SJSA1 (cell line): ENCODE data around the gene TCEA3. TPM values are rescaled to one million over a fixed set of nuclear protein-coding genes. Genes with fewer than 3 reads are reported as not detected.

ENCODE experiments used
- DNase-seq, 2 experiments: peaks; one replicate each; pipeline ENCODE4 v3.0.0-alpha.2; 2015 to 2020; ENCODE audit warnings: low spot score in 2 of 2, low read depth in 1 of 2
- H3K27ac ChIP-seq: fragments of 250-450 bp; sonication (Bioruptor Pico); 2 replicates; pipeline ENCODE4 v1.5.1; 2020; ENCODE audit warnings: mild to moderate bottlenecking, moderate library complexity
- H3K27me3 ChIP-seq: fragments of 250-450 bp; sonication (Bioruptor Pico); replicated peaks from 2 replicates; pipeline ENCODE4 v1.5.1; 2020; ENCODE audit warnings: mild to moderate bottlenecking, moderate library complexity
- H3K36me3 ChIP-seq: fragments of 250-450 bp; sonication (Bioruptor Pico); 2 replicates; pipeline ENCODE4 v1.5.1; 2020; ENCODE audit warnings: mild to moderate bottlenecking
- H3K4me1 ChIP-seq: fragments of 250-450 bp; sonication (Bioruptor Pico); replicated peaks from 2 replicates; pipeline ENCODE4 v1.6.1; 2021; ENCODE audit warnings: mild to moderate bottlenecking
- H3K4me3 ChIP-seq: fragments of 250-450 bp; sonication (Bioruptor Pico); 2 replicates; pipeline ENCODE4 v1.5.1; 2020; ENCODE audit warnings: mild to moderate bottlenecking
- H3K9me3 ChIP-seq: fragments of 250-450 bp; sonication (Bioruptor Pico); replicated peaks from 2 replicates; pipeline ENCODE4 v1.5.1; 2020; ENCODE audit warnings: mild to moderate bottlenecking
- total RNA-seq: library from RNA; depleted of rRNA; stranded (reverse); fragments of >200 nt; shearing (Covaris generic); gene quantifications from 2 replicates; pipeline ENCODE4 v1.2.3, GENCODE V29; 2014; rRNA removed

TCEA3 gene
- 1.3 and 1.7 TPM in 2 replicates for total RNA-seq

GRCh38 chr1:23424293-23425192 is at the start of gene TCEA3:
TSS of gene TCEA3 (minus strand) at chr1:23424748. CDS start at chr1:23424633, 115 bp downstream.
- Histone ChIP-seq H3K9me3 (no peaks in the 10 kb centered on the region), H3K4me3 (no peak within 1 kb of the TSS), H3K27ac (no peak within 1 kb of the TSS), H3K27me3 (no peaks in the 10 kb centered on the region), H3K36me3 (no peaks in the 10 kb centered on the region; the same call in 1 of the 2 replicates), H3K4me1 (peaks cover 21% of the 10 kb centered on the region)
- no peak for DNase-seq

GRCh38 chr1:23473037-23473800 is 48.7 kb upstream of the TCEA3 start:
- DNase-seq: no peak
- H3K36me3 ChIP-seq: no peaks in the 10 kb centered on the region
- no peaks in the 10 kb centered on the region for H3K9me3 ChIP-seq
- H3K27ac ChIP-seq: no peak overlapping the region
- H3K4me1 ChIP-seq: peaks cover 5% of the 10 kb centered on the region; the same call in 1 of the 2 replicates
- H3K27me3 ChIP-seq: no peaks in the 10 kb centered on the region
- H3K4me3 ChIP-seq: no peak overlapping the region

GRCh38 chr1:23472351-23473036 is 47.9 kb upstream of the TCEA3 start:
- Histone ChIP-seq H3K4me1 (peaks cover 5% of the 10 kb centered on the region; the same call in 1 of the 2 replicates), H3K4me3 (no peak overlapping the region), H3K27me3 (no peaks in the 10 kb centered on the region), H3K36me3 (no peaks in the 10 kb centered on the region), H3K9me3 (no peaks in the 10 kb centered on the region), H3K27ac (no peak overlapping the region)
- DNase-seq: no peak

GRCh38 chr1:23471473-23472075 is 47.0 kb upstream of the TCEA3 start:
- no peaks in the 10 kb centered on the region for H3K9me3 ChIP-seq
- H3K4me1 ChIP-seq: peaks cover 5% of the 10 kb centered on the region; the same call in 1 of the 2 replicates
- no peaks in the 10 kb centered on the region for H3K36me3 ChIP-seq
- H3K27ac ChIP-seq: no peak overlapping the region
- no peak for DNase-seq
- H3K4me3 ChIP-seq: no peak overlapping the region
- no peaks in the 10 kb centered on the region for H3K27me3 ChIP-seq

- Histone ChIP-seq H3K4me3 (no peak overlapping the region), H3K9me3 (no peaks in the 10 kb centered on the region), H3K36me3 (no peaks in the 10 kb centered on the region), H3K4me1 (peaks cover 5% of the 10 kb centered on the region; the same call in 1 of the 2 replicates), H3K27ac (no peak overlapping the region), H3K27me3 (no peaks in the 10 kb centered on the region)
- no peak for DNase-seq
Measured at GRCh38 chr1:23470282-23471070, 45.9 kb upstream of the TCEA3 start.

GRCh38 chr1:23469372-23469982 is 44.9 kb upstream of the TCEA3 start:
- Histone ChIP-seq H3K27me3 (no peaks in the 10 kb centered on the region), H3K36me3 (no peaks in the 10 kb centered on the region), H3K27ac (no peak overlapping the region), H3K4me3 (no peak overlapping the region), H3K4me1 (no peaks in the 10 kb centered on the region), H3K9me3 (no peaks in the 10 kb centered on the region)
- DNase-seq: no peak

GRCh38 chr1:23466423-23466989 is 42.0 kb upstream of the TCEA3 start:
- Histone ChIP-seq H3K27me3 (no peaks in the 10 kb centered on the region), H3K4me1 (no peaks in the 10 kb centered on the region), H3K36me3 (no peaks in the 10 kb centered on the region), H3K27ac (no peak overlapping the region), H3K4me3 (no peak overlapping the region), H3K9me3 (no peaks in the 10 kb centered on the region)
- DNase-seq: no peak

- no peak overlapping the region for H3K27ac ChIP-seq
- H3K4me1 ChIP-seq: no peaks in the 10 kb centered on the region
- DNase-seq: no peak
- no peaks in the 10 kb centered on the region for H3K27me3 ChIP-seq
- H3K4me3 ChIP-seq: no peak overlapping the region
- no peaks in the 10 kb centered on the region for H3K9me3 ChIP-seq
- H3K36me3 ChIP-seq: no peaks in the 10 kb centered on the region
Measured at GRCh38 chr1:23463286-23463685, 38.7 kb upstream of the TCEA3 start.

- no peaks in the 10 kb centered on the region for H3K36me3 ChIP-seq
- no peak overlapping the region for H3K4me3 ChIP-seq
- no peak for DNase-seq
- no peaks in the 10 kb centered on the region for H3K27me3 ChIP-seq
- H3K27ac ChIP-seq: no peak overlapping the region
- no peaks in the 10 kb centered on the region for H3K9me3 ChIP-seq
- H3K4me1 ChIP-seq: no peaks in the 10 kb centered on the region
Measured at GRCh38 chr1:23462766-23463165, 38.2 kb upstream of the TCEA3 start.

- H3K27ac ChIP-seq: no peak overlapping the region
- H3K27me3 ChIP-seq: no peaks in the 10 kb centered on the region
- peaks cover 9% of the 10 kb centered on the region for H3K4me1 ChIP-seq
- H3K4me3 ChIP-seq: no peak overlapping the region
- no peaks in the 10 kb centered on the region for H3K9me3 ChIP-seq
- no peak for DNase-seq
- no peaks in the 10 kb centered on the region for H3K36me3 ChIP-seq
Measured at GRCh38 chr1:23461050-23461449, 36.5 kb upstream of the TCEA3 start.

- Histone ChIP-seq H3K9me3 (no peaks in the 10 kb centered on the region), H3K27ac (no peak overlapping the region)
- no peak for DNase-seq
Measured at GRCh38 chr1:23460519-23460918, 36.0 kb upstream of the TCEA3 start.

GRCh38 chr1:23459338-23459757 is 34.8 kb upstream of the TCEA3 start:
- no peaks in the 10 kb centered on the region for H3K27me3 ChIP-seq
- no peak overlapping the region for H3K4me3 ChIP-seq
- no peak overlapping the region for H3K27ac ChIP-seq
- DNase-seq: no peak
- H3K4me1 ChIP-seq: peaks cover 14% of the 10 kb centered on the region
- H3K36me3 ChIP-seq: peaks cover 4% of the 10 kb centered on the region; the same call in 1 of the 2 replicates
- no peaks in the 10 kb centered on the region for H3K9me3 ChIP-seq

More at GRCh38 chr1:23460519-23460918, 36.0 kb upstream of the TCEA3 start:
- H3K36me3 ChIP-seq: no peaks in the 10 kb centered on the region
- peaks cover 14% of the 10 kb centered on the region for H3K4me1 ChIP-seq
- no peak overlapping the region for H3K4me3 ChIP-seq
- H3K27me3 ChIP-seq: no peaks in the 10 kb centered on the region
